ENCODE results near the gene LMO1.

- TF ChIP-seq, protein P1, sequence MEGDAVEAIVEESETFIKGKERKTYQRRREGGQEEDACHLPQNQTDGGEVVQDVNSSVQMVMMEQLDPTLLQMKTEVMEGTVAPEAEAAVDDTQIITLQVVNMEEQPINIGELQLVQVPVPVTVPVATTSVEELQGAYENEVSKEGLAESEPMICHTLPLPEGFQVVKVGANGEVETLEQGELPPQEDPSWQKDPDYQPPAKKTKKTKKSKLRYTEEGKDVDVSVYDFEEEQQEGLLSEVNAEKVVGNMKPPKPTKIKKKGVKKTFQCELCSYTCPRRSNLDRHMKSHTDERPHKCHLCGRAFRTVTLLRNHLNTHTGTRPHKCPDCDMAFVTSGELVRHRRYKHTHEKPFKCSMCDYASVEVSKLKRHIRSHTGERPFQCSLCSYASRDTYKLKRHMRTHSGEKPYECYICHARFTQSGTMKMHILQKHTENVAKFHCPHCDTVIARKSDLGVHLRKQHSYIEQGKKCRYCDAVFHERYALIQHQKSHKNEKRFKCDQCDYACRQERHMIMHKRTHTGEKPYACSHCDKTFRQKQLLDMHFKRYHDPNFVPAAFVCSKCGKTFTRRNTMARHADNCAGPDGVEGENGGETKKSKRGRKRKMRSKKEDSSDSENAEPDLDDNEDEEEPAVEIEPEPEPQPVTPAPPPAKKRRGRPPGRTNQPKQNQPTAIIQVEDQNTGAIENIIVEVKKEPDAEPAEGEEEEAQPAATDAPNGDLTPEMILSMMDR (IDR thresholded peaks at IDR 0.05; ENCODE audit: insufficient read depth, low read length): no peak
- TF ChIP-seq POLR2AphosphoS5 (IDR thresholded peaks at IDR 0.05; ENCODE audit: low read depth): no peak
- no peak for TF ChIP-seq GABPA (IDR thresholded peaks at IDR 0.05; ENCODE audit: low read depth)
Measured at GRCh38 chr11:8241373-8242117, 22.1 kb downstream of the LMO1 start.

Measured in HL-60 (cell line).